HG03378 (cell line): Measurements from ENCODE around the gene RCL1.
"Not testable (repeated sequence)": the region's sequence is repeated elsewhere in the genome, so short reads cannot be mapped to it uniquely, and the experiment has no call there.

Experiments
- ATAC-seq: cut with Tn5 transposase; IDR thresholded peaks from one replicate; pipeline ENCODE4 v1.9.1; 2021; ENCODE audit warnings: mild to moderate bottlenecking, moderate library complexity; ENCODE audit not compliant: unreplicated experiment

RCL1 gene

DNA sequence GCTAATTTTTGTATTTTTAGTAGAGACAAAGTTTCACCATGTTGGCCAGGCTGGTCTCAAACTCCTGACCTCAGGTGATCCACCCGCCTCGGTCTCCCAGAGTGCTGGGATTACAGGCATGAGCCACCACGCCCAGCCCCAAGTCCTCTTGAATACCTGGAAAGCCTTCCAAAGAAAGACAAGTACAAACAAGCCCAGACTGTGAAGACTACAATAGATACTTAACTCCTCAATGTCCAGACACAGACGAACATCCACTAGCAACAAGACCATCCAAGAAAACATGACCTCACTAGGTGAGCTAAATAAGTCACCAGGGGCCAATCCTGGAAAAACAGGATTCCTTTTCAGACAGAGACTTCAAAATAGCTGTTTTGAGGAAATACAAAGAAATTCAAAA is 9.6 kb upstream of the RCL1 start:
- ATAC-seq = not testable (repeated sequence)

DNA sequence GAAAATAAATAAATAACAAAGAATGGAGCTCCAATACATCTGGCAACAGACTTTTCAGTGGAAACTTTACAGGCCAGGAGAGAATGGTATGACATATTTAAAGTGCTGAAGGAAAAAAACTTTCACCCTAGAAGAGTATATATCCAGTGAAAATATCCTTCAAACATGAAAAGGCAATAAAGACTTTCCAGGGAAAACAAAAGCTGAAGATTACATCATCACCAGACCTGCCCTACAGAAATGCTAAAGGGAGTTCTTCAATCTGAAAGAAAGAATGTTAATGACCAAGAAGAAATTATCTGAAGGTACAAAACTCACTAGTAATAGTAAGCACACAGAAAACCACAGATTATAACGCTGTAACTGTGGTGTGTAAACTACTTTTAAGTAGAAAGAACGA is 8.3 kb upstream of the RCL1 start:
- ATAC-seq = no peak

GRCh38 chr9:4786599-4786998 is 6.1 kb upstream of the RCL1 start:
- ATAC-seq = no peak

- ATAC-seq = no peak
These were observed 4.9 kb upstream of the RCL1 start for GRCh38 chr9:4787876-4788275.

DNA sequence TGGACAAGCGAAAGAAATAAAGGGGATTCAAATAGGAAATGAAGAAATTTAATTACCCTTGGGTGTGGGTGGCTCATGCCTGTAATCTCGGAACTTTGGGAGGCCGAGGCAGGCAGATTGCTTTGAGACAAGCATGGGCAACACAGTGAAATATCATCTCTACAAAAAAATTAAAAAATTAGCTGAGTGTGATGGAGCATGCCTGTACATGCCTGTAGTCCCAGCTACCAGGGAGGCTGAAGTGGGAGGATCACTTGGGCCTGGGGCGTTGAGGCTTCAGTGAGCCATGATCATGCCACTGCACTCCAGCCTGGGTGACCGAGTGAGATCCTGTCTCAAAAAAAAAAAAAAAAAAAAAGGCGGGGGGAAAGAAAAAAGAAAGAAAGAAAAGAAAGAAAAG is 4.0 kb upstream of the RCL1 start:
- no peak for ATAC-seq

- peak; percentile 36 for ATAC-seq
These were observed 631 bp upstream of the RCL1 start for GRCh38 chr9:4792054-4792571.

DNA sequence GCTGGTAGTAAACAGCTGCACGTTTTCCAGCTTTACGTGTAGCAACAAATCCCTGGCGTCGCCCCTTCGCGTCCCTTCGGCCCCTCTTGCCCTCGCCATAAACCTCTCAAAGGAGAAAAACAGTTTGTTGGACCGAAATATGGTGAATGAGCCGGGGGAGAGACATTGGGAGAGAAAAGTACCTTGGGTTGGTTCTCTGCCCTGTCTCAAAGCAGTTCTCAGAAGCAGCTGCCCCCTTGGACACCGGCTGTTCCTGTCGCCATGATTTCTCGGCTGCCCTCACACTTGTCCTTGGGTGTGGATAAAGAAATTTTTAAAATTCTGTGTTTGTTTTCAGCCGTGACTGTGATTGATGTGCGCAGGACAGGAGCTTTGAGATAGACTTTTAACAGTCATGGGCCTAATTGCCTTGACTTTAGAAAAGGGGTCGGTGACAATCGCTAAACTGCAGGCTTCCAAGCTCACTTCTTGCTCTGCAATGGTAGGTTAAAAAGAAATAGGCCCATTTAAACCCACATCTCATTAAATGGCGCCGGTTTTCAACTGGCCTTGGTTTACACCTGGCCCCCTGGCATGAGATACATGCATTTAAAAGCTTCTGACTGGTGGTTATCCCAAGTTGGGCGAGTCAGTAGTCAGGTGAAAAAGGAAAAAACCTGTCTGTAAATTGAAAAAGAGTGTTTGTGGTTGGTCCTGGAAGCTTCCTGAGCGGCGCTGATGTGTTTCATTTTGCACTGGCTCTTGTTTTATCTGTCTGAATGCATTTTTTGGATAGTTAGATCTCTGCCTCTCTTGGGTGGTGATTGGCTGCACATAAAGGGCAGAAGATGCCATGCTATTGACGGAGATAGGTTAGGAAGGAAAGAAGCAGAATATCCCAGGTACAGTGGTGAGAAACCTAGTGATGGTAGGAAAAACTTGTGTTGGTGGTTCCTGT is 983 bp downstream of the RCL1 start:
- ATAC-seq = no peak

DNA sequence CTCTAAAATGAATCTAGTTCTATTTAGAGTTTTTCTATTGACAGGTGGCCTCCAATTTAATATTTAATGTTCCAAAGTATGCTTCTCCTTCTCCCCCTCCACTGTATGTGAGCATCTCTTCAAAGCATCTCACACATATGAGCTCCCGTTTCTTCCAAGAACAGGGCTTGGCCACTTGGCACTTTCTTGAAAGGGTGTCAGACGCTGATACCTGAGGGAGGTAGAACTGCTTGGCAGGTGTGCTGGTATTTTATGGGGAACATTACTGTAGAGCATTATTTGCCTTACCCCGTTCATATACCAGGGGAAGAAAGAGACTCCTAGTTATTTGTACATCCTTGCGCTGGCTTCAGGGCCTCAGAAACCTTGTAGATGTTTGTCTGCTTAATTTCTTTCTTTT is 1.9 kb downstream of the RCL1 start:
- no peak for ATAC-seq

GRCh38 chr9:4795108-4795507 is 2.4 kb downstream of the RCL1 start:
- ATAC-seq = not testable (repeated sequence)

- no peak for ATAC-seq
These were observed 3.8 kb downstream of the RCL1 start for GRCh38 chr9:4796530-4796929.

DNA sequence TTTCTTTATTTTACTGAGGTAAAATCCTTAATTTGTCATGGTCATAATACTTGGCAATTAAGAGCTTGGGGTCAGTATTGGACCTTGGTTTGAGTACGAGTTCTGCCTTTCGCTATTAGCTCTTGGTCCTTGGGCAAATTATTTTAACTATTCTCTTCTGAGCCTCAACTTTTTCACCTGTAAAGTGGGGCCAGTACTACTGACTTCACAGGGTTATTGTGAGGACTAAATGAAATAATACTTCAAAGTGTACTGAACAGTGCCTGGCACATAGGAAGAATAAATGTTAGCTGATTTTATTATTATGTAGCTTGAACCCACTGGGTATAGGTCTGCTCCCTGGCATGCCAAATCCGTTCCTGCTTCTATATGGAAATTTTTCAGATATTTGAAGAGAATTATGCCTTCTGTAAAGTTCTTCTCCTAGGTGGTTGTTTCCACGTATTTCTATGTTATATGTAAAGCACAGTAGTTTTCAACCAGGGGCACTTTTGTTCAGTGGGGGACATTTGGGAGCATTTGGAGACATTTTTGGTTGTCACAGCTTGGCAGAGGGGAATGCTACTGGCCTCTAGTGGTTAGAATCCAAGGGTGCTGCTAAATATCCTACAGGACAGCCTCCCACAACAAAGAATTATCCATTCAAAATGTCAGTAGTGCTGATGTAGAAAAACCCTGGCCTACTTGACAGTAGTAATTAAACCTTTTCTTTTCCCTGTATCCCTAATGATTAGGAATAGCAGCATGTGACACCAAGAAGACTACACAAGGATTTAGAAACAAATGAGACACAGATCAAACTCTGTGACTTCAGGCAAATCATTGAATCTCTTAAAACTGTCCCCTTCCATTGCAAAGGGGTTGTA is 4.5 kb downstream of the RCL1 start:
- no peak for ATAC-seq

DNA sequence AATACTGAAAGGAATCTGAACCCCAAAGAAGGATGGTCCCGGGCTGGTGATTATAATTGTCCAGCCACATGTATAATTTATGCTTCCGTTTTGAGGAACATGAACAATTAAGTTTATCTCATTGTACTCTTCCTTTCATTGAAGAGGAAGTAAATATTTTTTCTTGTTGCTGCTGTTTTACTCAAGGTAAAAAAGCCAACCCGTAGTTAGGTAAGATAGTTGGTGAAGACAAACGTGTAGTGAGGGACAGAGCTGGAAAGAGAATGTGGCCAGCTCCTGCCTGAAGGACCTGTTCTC is 5.1 kb downstream of the RCL1 start:
- ATAC-seq = no peak

- ATAC-seq = no peak
These were observed 5.7 kb downstream of the RCL1 start for GRCh38 chr9:4798281-4799032.

DNA sequence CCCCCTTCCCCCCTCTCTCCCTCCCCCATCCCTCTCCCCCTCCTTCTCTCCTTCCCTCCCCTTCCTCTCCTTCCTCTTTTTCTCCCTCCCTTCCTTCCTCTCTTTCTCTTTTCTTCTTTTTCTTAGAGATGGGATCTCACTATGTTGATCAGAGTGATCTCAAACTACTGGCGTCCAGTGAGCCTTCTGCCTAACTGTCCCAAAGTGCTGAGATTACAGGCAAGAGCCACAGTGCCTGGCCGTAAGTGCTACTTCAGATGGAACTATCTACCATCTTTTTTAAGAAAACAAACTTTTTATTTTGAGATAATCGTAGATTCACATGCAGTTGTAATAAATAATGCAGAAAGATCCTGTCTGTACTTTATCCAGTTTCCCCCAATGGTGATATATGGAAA is 6.3 kb downstream of the RCL1 start:
- no peak for ATAC-seq

DNA sequence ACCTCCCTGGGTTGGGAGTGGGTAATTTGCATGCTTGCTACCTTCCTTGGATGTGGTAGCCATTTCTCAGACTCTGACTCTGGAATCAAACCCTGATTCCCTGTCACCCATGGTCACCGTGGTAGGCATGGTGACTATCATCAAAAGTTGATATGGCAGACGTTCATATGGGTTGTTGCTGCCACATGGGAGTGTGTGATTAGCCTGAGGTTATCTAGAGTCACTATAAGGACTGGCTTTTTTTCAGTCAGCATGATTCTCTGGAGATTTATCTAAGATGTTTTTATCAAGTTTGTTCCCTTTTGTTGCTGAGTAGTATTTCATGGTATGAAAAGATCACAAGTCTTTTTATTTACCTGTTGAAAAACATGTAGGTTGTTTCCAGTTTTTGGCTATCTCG is 7.0 kb downstream of the RCL1 start:
- ATAC-seq = no peak

GRCh38 chr9:4801156-4801555 is 8.4 kb downstream of the RCL1 start:
- no peak for ATAC-seq

DNA sequence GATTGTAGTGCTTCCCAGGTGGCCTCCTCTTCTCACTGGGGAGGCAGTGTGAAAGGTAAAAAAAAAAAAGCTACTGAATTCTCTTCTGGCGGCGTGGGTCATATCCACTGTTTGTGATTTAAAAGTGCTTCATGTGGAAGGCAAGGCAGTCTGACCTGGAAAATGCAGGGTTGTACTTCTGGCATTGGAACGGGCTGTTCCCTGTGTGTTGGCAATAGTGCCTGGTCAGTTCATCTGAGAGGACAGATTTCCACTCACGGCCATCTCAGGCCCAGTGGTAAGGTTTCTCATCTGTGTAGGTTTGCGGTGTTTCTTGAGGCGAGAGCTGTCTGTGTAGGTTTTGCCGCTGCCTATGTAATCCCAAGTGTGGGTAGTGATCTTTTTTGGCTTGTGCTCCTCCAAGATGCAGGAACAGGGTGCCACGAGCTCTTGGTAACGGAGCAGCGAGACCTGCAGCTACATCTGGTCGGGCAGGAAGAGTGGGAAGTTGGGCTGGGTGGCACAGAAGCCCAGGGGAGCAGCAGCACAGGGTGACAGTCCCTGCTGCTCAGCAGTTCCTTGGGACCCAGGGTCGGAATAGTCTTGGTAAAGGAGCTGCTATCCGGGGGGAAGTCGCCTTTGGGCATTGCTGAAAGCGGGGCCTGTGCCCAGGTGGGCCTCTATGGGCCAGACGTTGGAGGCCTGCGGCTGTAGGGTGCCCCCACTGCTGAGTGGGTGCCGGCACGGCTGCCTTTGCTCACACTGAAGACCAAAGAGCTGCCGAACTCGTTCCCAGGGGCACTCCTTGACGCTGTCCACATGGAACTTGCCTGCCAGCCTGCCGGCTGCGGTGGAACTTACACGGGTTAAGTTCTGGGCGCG is 11.2 kb downstream of the RCL1 start:
- no peak for ATAC-seq

GRCh38 chr9:4804531-4805016 is 11.8 kb downstream of the RCL1 start:
- no peak for ATAC-seq

GRCh38 chr9:4805191-4805918 is 12.6 kb downstream of the RCL1 start:
- no peak for ATAC-seq
